ENCODE results near the gene LDLRAP1. TPM values are rescaled to one million over a fixed set of nuclear protein-coding genes. Genes with fewer than 3 reads are reported as not detected.

Gene LDLRAP1
- total and polyA plus RNA-seq, 2 donors, result 10.5 to 10.6 TPM

DNA sequence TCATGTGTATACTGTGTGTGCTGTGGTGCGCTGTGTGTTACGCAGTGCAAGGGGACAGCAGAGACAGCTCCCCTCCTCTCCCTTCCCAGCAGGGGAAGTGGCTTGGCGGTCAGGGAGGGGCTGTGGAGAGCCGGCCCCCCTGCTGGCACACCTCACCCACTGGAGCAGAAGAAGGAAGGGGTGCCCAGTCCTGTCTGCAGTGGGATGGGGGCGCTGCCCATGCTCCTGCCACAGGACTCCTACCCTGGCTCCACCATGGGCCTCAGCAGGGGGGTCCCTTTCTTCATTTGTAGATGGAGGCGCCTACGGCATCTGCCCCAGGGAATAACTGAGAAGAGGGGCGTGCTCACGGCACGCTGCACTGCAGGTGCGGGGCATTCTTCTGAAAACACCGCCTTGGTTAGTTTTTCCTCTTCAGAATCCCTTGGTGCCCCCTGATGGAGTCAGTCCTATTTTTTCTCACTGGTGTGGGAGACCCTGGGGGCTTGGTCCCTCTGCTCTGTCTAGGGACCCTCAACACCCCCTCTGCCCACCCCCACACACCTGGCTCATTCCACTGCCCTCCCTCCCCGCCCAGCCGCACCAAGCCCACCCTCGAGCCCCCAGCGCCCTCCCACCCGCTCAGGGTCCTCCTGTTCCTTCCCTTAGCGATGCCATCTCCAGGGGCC is 13.8 kb upstream of the LDLRAP1 start:
- no peaks in the 10 kb centered on the region for H3K36me3 ChIP-seq (ENCODE audit: insufficient read depth)
- WGBS, result 84% methylated on average over 18 of the region's 18 CpGs
- no peak for DNase-seq (ENCODE audit: extremely low spot score)
- no peaks in the 10 kb centered on the region for H3K4me1 ChIP-seq (ENCODE audit: insufficient read depth)
- H3K27ac ChIP-seq (ENCODE audit: low read depth), result no peak overlapping the region
- no peak overlapping the region for H3K4me3 ChIP-seq (ENCODE audit: low read depth, low read length)

DNA sequence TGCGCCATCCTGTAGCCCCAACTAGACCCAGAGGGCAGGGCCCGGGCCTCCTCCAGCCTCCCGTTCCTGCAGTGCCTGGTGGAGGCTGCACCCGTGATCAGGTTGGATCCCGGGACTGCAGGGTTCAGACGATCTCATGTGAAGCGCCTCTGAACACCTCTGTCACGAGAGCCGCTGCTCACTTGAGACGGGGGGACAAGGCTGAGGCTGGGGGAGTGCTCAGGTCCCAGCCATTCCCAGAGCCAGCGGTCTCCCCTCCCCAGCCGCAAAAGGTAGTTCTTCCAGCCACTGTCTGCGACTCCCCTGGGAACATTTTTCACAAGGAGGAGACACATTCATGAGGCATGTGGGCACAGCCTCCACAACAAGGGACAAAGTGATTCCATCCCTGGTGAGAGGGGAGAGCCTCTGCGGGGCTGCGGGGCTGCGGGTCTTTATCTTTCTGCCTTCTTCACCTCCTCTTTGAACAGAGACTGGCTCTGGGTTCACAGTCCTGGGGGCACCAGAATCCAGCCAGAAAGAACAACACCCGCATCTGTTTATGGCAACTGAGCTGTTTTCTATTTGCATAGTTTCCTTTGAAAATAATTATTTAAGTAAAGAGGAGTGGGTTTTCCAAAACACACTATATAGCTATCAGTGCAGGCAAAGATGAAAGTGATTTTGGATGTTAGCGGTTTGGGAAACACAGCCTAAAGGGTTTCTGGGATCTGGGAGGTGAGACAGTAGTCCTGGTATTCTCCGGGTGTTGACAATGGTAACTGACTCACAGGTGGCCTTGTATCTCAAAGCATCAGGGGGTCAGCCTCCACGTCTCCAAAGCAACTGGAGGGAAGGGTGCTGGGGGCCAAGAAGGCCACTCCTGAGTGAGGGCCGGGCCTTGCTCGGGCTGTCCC is 13.0 kb upstream of the LDLRAP1 start:
- DNase-seq (ENCODE audit: extremely low spot score), result no peak

DNA sequence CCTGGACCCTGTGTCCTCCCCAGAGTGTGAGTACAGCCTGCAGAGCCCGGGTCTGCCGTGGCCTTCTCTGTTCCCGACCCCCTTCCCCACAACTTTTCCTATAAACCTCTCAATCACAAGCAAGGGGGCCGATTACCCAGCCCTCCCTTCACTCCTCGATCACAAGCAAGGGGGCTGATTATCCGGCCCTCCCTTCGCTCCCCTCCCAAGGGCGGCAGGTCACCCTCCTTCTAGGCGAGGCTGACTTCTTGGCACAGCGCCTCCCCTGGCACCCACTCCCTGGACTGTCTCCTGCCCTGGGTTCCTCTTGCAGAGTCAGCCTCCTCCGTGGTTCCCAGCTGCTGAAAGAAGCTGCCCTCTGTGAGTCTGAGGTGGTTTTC is 12.3 kb upstream of the LDLRAP1 start:
- Histone ChIP-seq H3K4me3 (ENCODE audit: low read depth, low read length) (no peak overlapping the region), H3K4me1 (ENCODE audit: insufficient read depth) (no peaks in the 10 kb centered on the region), H3K27ac (ENCODE audit: low read depth) (no peak overlapping the region), H3K36me3 (ENCODE audit: insufficient read depth) (no peaks in the 10 kb centered on the region)
- no peak for DNase-seq (ENCODE audit: extremely low spot score)
- WGBS, result 65% methylated on average over 11 of the region's 11 CpGs

More for the DNA sequence above, 13.0 kb upstream of the LDLRAP1 start:
- Histone ChIP-seq H3K4me3 (ENCODE audit: low read depth, low read length) (no peak overlapping the region), H3K36me3 (ENCODE audit: insufficient read depth) (no peaks in the 10 kb centered on the region), H3K27ac (ENCODE audit: low read depth) (no peak overlapping the region), H3K4me1 (ENCODE audit: insufficient read depth) (no peaks in the 10 kb centered on the region)
- WGBS, result 89% methylated on average over 22 of the region's 22 CpGs

DNA sequence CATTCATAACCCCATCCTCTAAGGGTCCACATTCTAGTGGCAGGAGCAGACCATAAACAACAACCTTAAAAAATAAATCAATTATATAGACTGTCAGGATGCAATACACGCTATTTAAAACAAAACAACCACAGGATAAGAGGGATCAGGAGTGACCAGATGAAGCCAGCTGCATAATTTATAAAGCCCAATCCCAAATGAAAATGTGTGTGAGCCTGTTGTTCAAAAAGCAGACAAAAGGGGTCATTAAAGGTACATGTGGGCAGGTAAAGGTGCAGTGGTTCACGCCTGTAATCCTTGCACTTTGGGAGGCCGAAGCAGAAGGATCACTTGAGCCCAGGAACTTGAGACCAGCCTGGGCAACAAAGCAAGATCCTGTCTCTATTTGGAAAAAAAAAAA is 10.4 kb upstream of the LDLRAP1 start:
- 78% methylated on average over 3 of the region's 3 CpGs for WGBS
- H3K4me3 ChIP-seq (ENCODE audit: low read depth, low read length), result no peak overlapping the region
- H3K27ac ChIP-seq (ENCODE audit: low read depth), result no peak overlapping the region
- H3K36me3 ChIP-seq (ENCODE audit: insufficient read depth), result no peaks in the 10 kb centered on the region
- DNase-seq (ENCODE audit: extremely low spot score), result no peak
- H3K4me1 ChIP-seq (ENCODE audit: insufficient read depth), result no peaks in the 10 kb centered on the region

DNA sequence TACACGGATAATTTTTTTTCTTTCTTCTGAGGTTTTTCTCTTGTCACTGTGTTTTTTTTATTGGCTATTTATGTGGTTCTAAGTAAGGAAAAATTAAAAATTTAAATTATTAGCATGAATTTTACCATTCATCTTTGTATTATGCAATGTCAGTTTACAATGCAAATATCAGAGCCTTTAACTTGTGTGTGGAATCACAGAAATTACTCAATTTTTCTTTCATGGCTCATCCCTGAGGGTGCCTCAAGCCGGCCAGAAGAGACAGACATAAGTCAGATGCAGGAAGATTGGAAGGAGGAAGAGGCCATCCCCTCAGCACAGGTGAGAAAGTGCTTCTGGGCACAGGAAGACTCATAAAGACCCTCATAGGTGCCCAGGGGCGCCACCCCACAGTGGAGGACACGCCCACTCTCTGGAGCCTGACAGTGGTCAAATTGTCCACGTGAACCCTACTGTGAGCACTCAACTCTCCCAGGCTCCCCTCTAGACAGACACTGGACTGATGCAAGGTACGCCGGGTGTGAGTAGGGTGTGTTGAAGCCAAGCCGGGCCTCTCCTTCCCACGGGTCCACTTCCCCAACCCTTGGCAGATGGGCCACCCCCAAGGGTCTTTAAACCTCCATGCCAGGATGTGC is 9.5 kb upstream of the LDLRAP1 start:
- no peak overlapping the region for H3K4me3 ChIP-seq (ENCODE audit: low read depth, low read length)
- H3K4me1 ChIP-seq (ENCODE audit: insufficient read depth), result no peaks in the 10 kb centered on the region
- WGBS, result 82% methylated on average over 9 of the region's 9 CpGs
- H3K27ac ChIP-seq (ENCODE audit: low read depth), result no peak overlapping the region
- H3K36me3 ChIP-seq (ENCODE audit: insufficient read depth), result no peaks in the 10 kb centered on the region
- no peak for DNase-seq (ENCODE audit: extremely low spot score)

DNA sequence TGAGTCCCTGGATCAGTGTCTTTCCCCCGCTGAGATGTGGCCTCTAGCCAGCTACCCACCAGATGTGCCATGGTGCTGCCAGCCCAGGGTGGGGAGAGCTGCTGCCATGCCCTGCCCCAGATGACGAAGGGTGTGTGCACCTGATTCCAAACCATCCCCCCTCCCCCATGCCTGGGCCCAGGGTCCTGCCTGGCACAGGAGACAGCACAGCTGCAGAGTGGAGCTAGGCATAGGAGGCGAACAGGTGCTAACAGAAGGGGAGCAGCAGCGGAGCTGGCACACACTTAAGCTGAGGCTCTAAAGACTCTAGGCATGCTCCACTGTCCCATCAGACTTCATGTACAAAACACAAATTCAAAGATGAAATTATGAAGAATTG is 9.0 kb upstream of the LDLRAP1 start:
- no peak overlapping the region for H3K27ac ChIP-seq (ENCODE audit: low read depth)
- no peaks in the 10 kb centered on the region for H3K36me3 ChIP-seq (ENCODE audit: insufficient read depth)
- 93% methylated on average over 4 of the region's 4 CpGs for WGBS
- H3K4me3 ChIP-seq (ENCODE audit: low read depth, low read length), result no peak overlapping the region
- no peaks in the 10 kb centered on the region for H3K4me1 ChIP-seq (ENCODE audit: insufficient read depth)
- no peak for DNase-seq (ENCODE audit: extremely low spot score)

DNA sequence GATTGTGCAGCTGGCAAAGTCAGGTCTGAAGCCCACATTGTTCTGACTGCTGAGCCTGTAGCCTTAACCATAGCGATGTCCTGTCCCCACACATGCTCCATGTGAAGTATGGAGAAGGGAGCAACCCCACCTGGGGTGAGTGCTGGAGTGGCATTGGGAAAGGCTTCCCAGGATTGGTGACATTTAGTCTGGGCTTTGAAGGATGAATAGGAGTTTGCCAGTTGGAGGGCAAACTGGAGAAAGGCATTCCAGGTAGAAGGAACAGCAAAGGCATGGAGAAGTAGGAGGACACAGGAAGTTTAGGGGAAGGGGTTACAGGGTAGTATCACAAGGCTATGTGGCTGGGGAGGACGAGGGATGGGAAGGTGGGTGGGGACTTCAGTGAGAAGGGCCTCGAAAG is 7.3 kb upstream of the LDLRAP1 start:
- no peak for DNase-seq (ENCODE audit: extremely low spot score)
- no peak overlapping the region for H3K27ac ChIP-seq (ENCODE audit: low read depth)
- no peaks in the 10 kb centered on the region for H3K4me1 ChIP-seq (ENCODE audit: insufficient read depth)
- no peak overlapping the region for H3K4me3 ChIP-seq (ENCODE audit: low read depth, low read length)
- H3K36me3 ChIP-seq (ENCODE audit: insufficient read depth), result no peaks in the 10 kb centered on the region
- 84% methylated on average over 3 of the region's 3 CpGs for WGBS

DNA sequence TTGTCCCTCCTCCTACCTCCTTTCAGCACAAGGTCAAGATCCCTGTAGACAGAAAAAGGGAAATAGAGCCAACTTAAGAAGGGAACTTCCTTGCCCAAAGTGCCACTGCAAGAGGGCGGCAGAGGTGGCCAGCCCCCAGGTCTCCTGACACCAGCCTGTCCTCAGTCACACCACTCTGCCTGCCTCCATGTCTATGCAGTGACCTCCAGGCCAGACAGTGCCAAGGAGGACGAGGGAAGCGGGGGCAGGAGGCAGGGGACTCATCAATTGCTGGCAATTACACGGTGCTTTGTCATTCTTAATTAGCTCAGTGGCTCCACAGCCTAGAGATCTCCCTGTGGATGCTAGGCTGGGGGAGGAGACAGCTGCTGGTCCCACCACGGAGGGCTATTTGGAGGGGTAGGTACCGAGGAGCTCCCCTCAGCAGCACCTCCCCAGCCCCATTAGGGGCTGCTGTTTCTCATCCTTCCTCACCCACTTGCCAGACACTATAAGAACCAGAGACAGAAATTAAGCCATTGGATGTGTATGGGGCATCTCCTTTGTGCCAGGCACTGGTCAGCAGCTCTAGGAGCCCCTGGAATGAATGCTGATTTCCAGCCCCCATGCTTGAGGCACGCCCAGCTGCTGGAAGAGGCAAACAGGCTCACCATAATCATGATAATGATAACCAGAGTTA is 6.1 kb upstream of the LDLRAP1 start:
- no peak overlapping the region for H3K4me3 ChIP-seq (ENCODE audit: low read depth, low read length)
- no peaks in the 10 kb centered on the region for H3K36me3 ChIP-seq (ENCODE audit: insufficient read depth)
- no peak overlapping the region for H3K27ac ChIP-seq (ENCODE audit: low read depth)
- no peak for DNase-seq (ENCODE audit: extremely low spot score)
- no peaks in the 10 kb centered on the region for H3K4me1 ChIP-seq (ENCODE audit: insufficient read depth)
- WGBS, result 61% methylated on average over 7 of the region's 7 CpGs

DNA sequence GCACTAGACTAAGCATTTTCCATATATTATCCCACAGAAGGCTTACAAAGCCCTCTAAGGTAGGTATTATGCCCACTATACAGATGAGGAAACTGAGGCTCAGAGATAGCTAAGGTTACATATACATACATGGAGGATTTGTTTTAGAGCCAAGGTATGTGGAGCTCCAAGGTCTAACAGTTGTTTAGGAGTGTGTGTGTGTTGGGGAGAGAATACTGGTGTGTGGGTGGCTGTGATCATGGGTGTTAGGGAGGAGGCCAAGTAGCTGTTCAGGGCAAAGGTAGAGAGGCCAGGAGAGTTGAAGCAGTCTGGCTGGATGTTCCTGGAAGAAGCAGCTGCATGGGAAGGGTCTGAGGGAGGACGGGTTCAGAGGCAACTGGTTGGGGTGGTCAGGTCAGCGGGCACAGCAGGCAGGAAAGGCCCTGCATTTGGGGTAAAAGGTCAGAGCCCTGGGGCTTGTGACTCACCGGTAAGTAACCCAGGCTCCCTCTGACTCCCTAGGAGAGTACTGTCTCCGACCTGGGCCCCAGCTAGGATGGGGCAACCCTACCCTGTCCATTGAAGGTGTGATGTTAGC is 5.1 kb upstream of the LDLRAP1 start:
- Histone ChIP-seq H3K27ac (ENCODE audit: low read depth) (no peak overlapping the region), H3K4me3 (ENCODE audit: low read depth, low read length) (no peak overlapping the region), H3K36me3 (ENCODE audit: insufficient read depth) (no peaks in the 10 kb centered on the region), H3K4me1 (ENCODE audit: insufficient read depth) (no peaks in the 10 kb centered on the region)
- 72% methylated on average over 4 of the region's 4 CpGs for WGBS
- DNase-seq (ENCODE audit: extremely low spot score), result no peak

DNA sequence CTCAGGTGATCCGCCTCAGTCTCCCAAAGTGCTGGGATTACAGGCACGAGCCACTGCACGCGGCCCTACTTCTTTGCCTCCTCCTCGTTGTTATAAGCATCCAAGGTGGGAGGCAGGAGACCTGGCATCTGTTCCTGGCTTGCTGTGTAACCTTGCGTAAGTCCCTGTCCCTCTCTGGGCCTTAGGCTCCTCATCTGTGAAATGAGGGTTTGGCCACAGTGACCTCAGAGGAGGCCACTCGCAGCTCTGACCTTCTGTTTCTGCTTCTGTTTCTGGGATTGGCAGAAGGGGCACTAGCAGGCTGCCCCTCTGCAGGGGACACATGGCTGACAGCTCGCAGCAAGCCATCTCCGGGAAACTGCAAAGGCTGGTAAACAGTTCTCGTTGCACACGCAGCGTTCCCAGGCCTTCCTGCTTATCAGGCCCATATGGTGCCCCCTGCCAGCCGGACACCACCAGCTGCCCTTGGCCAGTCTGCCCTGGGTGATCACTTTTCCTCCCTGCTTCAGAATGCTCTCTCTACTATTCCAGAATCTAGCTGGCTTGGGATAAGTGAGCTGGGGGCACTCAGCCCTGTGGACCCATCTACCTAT is 2.6 kb upstream of the LDLRAP1 start:
- no peaks in the 10 kb centered on the region for H3K36me3 ChIP-seq (ENCODE audit: insufficient read depth)
- WGBS, result 87% methylated on average over 13 of the region's 13 CpGs

DNA sequence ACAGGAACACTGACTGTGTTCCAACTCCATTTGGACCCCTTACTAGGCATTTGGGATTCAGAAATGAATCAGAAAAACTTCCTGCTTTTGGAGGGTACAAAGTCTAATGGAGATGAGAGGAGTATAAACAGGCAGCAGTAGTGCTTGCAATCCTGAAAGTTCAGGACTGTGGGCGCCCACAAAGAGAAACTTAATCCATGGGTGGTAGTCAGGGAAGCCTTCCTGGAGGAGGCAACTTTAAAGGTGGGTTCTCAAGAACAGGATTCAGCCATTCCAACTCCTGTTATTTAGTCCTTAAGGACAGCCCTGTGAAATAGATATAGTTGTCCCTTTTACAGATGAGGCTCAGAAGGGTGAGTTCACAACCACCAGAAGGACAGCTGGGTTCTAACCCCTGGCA is 2.0 kb upstream of the LDLRAP1 start:
- DNase-seq (ENCODE audit: extremely low spot score), result no peak
- no peak overlapping the region for H3K4me3 ChIP-seq (ENCODE audit: low read depth, low read length)
- H3K4me1 ChIP-seq (ENCODE audit: insufficient read depth), result no peaks in the 10 kb centered on the region
- H3K27ac ChIP-seq (ENCODE audit: low read depth), result no peak overlapping the region
- WGBS, result 91% methylated on average over 1 of the region's 1 CpG
- no peaks in the 10 kb centered on the region for H3K36me3 ChIP-seq (ENCODE audit: insufficient read depth)

More for the DNA sequence above, 2.6 kb upstream of the LDLRAP1 start:
- Histone ChIP-seq H3K4me3 (ENCODE audit: low read depth, low read length) (no peak overlapping the region), H3K27ac (ENCODE audit: low read depth) (no peak overlapping the region), H3K4me1 (ENCODE audit: insufficient read depth) (no peaks in the 10 kb centered on the region)
- DNase-seq (ENCODE audit: extremely low spot score), result no peak

DNA sequence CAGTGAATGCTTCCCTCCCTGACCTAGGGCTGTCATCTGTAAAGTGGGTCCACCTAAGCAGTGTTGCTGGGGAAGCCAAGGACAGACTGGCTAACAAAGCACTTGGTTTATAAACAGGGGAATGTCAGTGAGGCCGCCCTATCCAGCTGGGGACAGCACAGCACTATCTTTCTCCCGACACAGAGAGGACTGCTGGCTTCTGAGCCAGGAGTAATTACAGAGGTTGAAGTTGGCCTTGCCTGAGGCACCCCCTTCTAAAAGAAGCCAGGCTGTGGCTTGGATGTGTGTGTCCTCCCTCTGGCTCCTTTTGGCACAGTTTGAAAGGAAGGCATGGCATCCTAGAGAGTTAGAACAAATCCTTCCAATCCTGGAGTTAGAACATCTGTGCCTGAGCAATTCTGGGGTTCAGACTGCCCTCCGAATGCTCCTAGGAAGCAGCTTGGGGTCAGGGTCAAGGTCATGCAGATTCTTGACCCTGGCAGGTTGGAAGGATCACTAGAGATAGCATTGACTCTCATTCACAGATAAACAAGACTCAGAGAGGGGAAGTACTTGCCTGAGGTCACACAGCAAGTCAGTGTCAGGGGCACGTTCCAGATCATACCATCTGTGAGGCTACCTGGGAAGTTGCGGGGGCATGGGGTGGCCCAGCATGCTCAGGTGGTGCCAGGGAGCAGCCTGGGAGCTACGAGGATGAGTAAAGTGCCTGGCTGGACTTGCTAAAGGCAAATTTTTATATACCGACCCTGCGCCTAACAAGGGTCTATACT is 1.3 kb upstream of the LDLRAP1 start:
- no peak for DNase-seq (ENCODE audit: extremely low spot score)
- 80% methylated on average over 8 of the region's 8 CpGs for WGBS
- Histone ChIP-seq H3K4me1 (ENCODE audit: insufficient read depth) (no peaks in the 10 kb centered on the region), H3K36me3 (ENCODE audit: insufficient read depth) (no peaks in the 10 kb centered on the region), H3K27ac (ENCODE audit: low read depth) (no peak overlapping the region), H3K4me3 (ENCODE audit: low read depth, low read length) (no peak overlapping the region)
